Body of pancreas (tissue), 4 donors: ENCODE data around the gene MCM3.

Experiments
- POLR2A ChIP-seq, 3 donors: fragments of 450-650 bp; IDR thresholded peaks; one replicate each; pipeline ENCODE4 v1.6.1; 2016; ENCODE audit warnings: antibody characterized with exemption in 3 of 3, mild to moderate bottlenecking in 2 of 3
- TF ChIP-seq, protein P1 (sequence below), 7 experiments: fragments of 450-650 bp in 4 of 7; fragments of 200-600 bp in 3 of 7; sonication (generic) in 3 of 7; IDR thresholded peaks; one replicate each; pipeline ENCODE4 v1.5.1; 2016 to 2019; ENCODE audit warnings: antibody characterized with exemption in 7 of 7

DNA sequence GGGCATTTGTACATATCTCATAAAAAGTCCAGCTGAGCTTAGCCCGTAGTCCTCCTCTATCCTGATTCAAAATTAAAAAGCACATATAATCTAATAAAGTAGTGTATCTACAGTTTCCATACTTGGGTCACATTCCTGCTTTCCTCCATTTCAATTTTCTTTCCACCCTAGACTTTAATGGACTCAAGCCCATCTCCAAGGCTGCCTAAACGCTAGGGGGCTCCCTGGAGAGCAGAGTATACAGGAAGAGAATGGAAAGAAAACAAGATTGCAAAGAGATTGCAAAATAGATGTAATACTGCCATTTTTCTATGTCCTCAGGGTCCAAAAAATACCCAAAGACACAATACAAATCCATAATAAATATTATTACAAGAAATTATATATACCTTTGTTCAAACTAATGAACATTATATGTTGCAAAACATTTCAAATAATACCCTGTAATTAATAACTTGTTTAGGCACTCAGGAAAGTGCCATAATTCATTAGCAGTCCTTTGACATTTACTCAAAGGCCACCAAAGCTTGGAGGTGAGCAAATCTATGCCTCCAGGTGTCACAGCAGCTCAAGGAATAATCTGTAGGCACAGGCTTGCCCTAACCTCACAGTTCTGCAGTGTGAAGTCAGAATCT, 2.4 kb upstream of the MCM3 start:
- TF ChIP-seq, protein P1, sequence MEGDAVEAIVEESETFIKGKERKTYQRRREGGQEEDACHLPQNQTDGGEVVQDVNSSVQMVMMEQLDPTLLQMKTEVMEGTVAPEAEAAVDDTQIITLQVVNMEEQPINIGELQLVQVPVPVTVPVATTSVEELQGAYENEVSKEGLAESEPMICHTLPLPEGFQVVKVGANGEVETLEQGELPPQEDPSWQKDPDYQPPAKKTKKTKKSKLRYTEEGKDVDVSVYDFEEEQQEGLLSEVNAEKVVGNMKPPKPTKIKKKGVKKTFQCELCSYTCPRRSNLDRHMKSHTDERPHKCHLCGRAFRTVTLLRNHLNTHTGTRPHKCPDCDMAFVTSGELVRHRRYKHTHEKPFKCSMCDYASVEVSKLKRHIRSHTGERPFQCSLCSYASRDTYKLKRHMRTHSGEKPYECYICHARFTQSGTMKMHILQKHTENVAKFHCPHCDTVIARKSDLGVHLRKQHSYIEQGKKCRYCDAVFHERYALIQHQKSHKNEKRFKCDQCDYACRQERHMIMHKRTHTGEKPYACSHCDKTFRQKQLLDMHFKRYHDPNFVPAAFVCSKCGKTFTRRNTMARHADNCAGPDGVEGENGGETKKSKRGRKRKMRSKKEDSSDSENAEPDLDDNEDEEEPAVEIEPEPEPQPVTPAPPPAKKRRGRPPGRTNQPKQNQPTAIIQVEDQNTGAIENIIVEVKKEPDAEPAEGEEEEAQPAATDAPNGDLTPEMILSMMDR (IDR thresholded peaks at IDR 0.05) = peak in 6 of 7 experiments; percentile 32 to 58 (median 46)
- no peak for TF ChIP-seq POLR2A (IDR thresholded peaks at IDR 0.05)
